Small intestine (tissue), 7 donors: Measurements from ENCODE around the gene CHAF1A. TPM values are rescaled to one million over a fixed set of nuclear protein-coding genes. Genes with fewer than 3 reads are reported as not detected.

ENCODE experiments used
- DNase-seq, 2 donors: peaks; one replicate each; pipeline versions ENCODE4 v3.0.0 to v3.0.0-alpha.2; 2013
- FAIRE-seq: peaks from 2 replicates; lab custom pipeline; 2012; peaks lifted over from hg19 to GRCh38; lab: Jason Lieb, UNC
- H3K27ac ChIP-seq, 3 donors: one replicate each; pipeline ENCODE4 v1.5.1; 2013; ENCODE audit warnings: low read length in 2 of 3, mild to moderate bottlenecking in 2 of 3, control low read depth in 1 of 3, inconsistent platforms in 1 of 3, low read depth in 1 of 3, moderate library complexity in 1 of 3
- H3K27me3 ChIP-seq, 3 donors: one replicate each; pipeline ENCODE4 v1.6.1; 2013; ENCODE audit warnings: low read length in 3 of 3, inconsistent platforms in 1 of 3; ENCODE audit not compliant: control insufficient read depth in 3 of 3, insufficient read depth in 3 of 3
- H3K36me3 ChIP-seq, 3 donors: one replicate each; pipeline ENCODE4 v1.6.1; 2013; ENCODE audit warnings: low read length in 3 of 3, inconsistent platforms in 1 of 3, low read depth in 1 of 3, mild to moderate bottlenecking in 1 of 3, moderate library complexity in 1 of 3; ENCODE audit not compliant: control insufficient read depth in 3 of 3, insufficient read depth in 2 of 3
- H3K4me1 ChIP-seq, 3 donors: one replicate each; pipeline ENCODE4 v1.6.1; 2013; ENCODE audit warnings: low read length in 2 of 3, inconsistent platforms in 1 of 3, low read depth in 1 of 3, mild to moderate bottlenecking in 1 of 3, moderate library complexity in 1 of 3; ENCODE audit not compliant: control insufficient read depth in 3 of 3, insufficient read depth in 2 of 3
- H3K4me3 ChIP-seq, 3 donors: one replicate each; pipeline ENCODE4 v1.5.1; 2013; ENCODE audit warnings: low read length in 3 of 3, control low read depth in 1 of 3, inconsistent platforms in 1 of 3, low read depth in 1 of 3, mild to moderate bottlenecking in 1 of 3, moderate library complexity in 1 of 3
- H3K9me3 ChIP-seq, 2 donors: one replicate each; pipeline ENCODE4 v1.6.1; 2013; ENCODE audit warnings: low read depth in 1 of 2, low read length in 1 of 2; ENCODE audit not compliant: control insufficient read depth in 2 of 2, insufficient read depth in 1 of 2
- WGBS, 3 donors: extraction: QIAGEN DNeasy Blood & Tissue Kit; methylation state at CpG; one replicate each; pipeline ENCODE4 v1.1.7; 2013; 5-methylcytosine and 5-hydroxymethylcytosine counted together
- polyA plus RNA-seq, 4 donors: library from polyadenylated mRNA; stranded (reverse) in 3 of 4; unstranded in 1 of 4; fragments of 200-250 nt in 3 of 4; fragments of 120-200 nt in 1 of 4; gene quantifications; one replicate each; pipeline versions ENCODE4 v1.2.1 to v1.2.3, GENCODE V29; 2013
- donor health status: healthy with polysubstance abuse.
- donor health status: control.
- donor health status: control.
- donor health status: Bipolar disorder and iron deficiency.
- donor health status: healthy.

CHAF1A gene
- polyA plus RNA-seq, 4 donors, result 4.0 to 13.5 (median 9.4) TPM

DNA sequence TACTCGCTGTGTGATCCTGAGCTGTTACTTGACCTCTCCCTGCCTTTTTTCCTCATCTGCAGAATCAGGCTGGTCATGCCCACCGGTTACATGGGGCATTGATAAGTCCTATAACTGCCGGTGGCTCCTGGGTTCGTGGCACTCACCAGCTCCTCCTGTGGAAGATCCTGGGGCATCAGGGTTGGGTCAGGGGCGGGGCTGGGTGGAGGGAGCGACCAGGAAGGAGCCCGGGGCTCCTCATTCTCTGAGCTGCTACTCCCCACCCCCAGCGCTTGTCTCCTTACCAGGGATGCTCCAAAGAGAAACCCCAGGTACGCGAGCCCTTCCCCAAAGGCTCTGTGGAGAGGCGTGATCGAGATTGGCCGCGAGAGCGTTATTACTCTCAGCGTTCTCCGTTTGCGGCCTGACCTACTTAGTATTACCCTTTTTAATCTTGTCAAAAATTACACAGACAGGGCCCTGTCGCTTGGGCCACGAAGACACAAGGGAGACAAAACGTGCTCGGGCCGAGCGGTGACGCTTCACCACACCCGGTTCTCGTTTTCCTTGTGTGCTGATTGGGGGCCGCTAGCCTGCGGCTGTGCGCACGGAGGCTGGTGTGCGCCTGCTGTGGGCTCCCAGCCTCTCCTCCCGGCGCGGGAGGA lies 80.4 kb downstream of the CHAF1A start:
- Histone ChIP-seq H3K27ac (no peak overlapping the region), H3K4me3 (no peak overlapping the region), H3K27me3 (no peaks in the 10 kb centered on the region), H3K36me3 (peaks cover 0 to 62% (median 2%) of the 10 kb centered on the region in 3 donors), H3K9me3 (no peaks in the 10 kb centered on the region), H3K4me1 (no peaks in the 10 kb centered on the region)
- FAIRE-seq (no peak), DNase-seq (no peak)
- WGBS, 3 donors, result 92 to 94% (median 93%) methylated on average over 34 to 35 of the region's 35 CpGs

- Histone ChIP-seq H3K4me1 (no peaks in the 10 kb centered on the region), H3K27me3 (no peaks in the 10 kb centered on the region), H3K4me3 (no peak overlapping the region), H3K9me3 (no peaks in the 10 kb centered on the region), H3K27ac (no peak overlapping the region), H3K36me3 (peaks cover 2 to 63% (median 2%) of the 10 kb centered on the region in 3 donors)
- FAIRE-seq, result no peak
- DNase-seq, result no peak
- 93 to 96% (median 94%) methylated on average over 17 to 19 of the region's 19 CpGs for WGBS, 3 donors
These were observed 80.9 kb downstream of the CHAF1A start for GRCh38 chr19:4483385-4483784.

DNA sequence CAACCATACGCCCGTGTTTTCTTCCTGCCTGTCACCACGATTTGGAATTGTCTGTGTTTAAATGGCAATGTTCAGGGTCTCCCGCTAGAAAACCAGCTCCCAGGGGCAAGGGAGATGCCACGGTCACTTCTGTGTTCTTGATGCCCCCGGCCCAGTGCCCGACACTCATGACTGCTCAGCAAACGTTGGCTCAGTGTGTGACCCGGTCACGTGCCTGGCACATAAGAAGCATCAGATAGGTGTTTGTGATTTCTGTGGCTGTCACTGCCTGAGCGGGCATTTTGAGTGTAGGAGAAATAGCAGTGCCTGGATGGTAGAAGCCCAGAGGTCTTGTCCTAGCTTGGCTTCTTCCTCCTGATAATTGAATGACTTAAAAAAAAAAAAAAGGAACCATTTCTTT lies 85.1 kb downstream of the CHAF1A start:
- 88 to 91% (median 91%) methylated on average over 11 of the region's 11 CpGs for WGBS, 3 donors
- Histone ChIP-seq H3K36me3 (peaks cover 2 to 67% (median 6%) of the 10 kb centered on the region in 3 donors), H3K27ac (no peak overlapping the region), H3K9me3 (no peaks in the 10 kb centered on the region), H3K4me3 (no peak overlapping the region), H3K27me3 (no peaks in the 10 kb centered on the region), H3K4me1 (no peaks in the 10 kb centered on the region)
- FAIRE-seq (no peak), DNase-seq (no peak)

DNA sequence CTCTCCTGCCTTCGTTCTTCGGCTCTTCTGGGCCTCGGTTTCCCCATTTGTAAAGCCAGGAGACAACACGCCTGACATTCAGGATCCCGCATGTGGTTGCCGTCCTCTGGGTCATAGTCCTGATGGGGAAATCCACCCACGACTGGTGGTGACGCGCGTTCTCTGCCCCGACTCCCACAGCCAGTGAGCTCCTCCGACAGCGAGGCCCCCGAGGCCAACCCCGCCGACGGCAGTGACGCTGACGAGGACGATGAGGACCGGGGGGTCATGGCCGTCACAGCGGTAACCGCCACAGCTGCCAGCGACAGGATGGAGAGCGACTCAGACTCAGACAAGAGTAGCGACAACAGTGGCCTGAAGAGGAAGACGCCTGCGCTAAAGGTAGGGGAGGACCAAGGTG lies 86.1 kb downstream of the CHAF1A start:
- DNase-seq (no peak), FAIRE-seq (no peak)
- WGBS, 3 donors, result 94 to 96% (median 96%) methylated on average over 29 of the region's 29 CpGs
- Histone ChIP-seq H3K4me3 (no peak overlapping the region), H3K27ac (no peak overlapping the region), H3K27me3 (no peaks in the 10 kb centered on the region), H3K9me3 (no peaks in the 10 kb centered on the region), H3K36me3 (peaks cover 1 to 62% (median 6%) of the 10 kb centered on the region in 3 donors), H3K4me1 (no peaks in the 10 kb centered on the region)

DNA sequence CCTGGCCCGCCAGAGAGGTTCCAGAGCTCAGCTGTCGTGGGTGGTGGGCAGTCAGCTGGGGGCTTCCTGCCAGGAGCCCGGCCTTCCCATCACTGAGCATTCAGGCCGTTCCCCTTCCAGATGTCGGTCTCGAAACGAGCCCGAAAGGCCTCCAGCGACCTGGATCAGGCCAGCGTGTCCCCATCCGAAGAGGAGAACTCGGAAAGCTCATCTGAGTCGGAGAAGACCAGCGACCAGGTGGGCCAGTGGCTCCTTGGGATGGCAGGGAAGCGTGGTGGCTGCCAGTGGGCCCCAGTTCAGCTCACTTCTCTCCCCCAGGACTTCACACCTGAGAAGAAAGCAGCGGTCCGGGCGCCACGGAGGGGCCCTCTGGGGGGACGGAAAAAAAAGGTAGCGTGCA lies 89.0 kb downstream of the CHAF1A start:
- H3K27ac ChIP-seq, result no peak overlapping the region

GRCh38 chr19:4492337-4493103 lies 90.1 kb downstream of the CHAF1A start:
- 97 to 100% (median 98%) methylated on average over 3 of the region's 3 CpGs for WGBS, 3 donors
- no peak overlapping the region for H3K4me3 ChIP-seq
- peaks cover 16 to 80% (median 17%) of the 10 kb centered on the region in 3 donors for H3K36me3 ChIP-seq
- H3K27ac ChIP-seq, result no peak overlapping the region
- no peak for DNase-seq
- FAIRE-seq, result no peak
- H3K27me3 ChIP-seq, result no peaks in the 10 kb centered on the region
- H3K4me1 ChIP-seq, result no peaks in the 10 kb centered on the region
- no peaks in the 10 kb centered on the region for H3K9me3 ChIP-seq

More for the DNA sequence above, 89.0 kb downstream of the CHAF1A start:
- H3K4me3 ChIP-seq, result no peak overlapping the region
- DNase-seq (no peak), FAIRE-seq (no peak)
- peaks cover 15 to 75% (median 16%) of the 10 kb centered on the region in 3 donors for H3K36me3 ChIP-seq
- 95 to 98% (median 97%) methylated on average over 20 to 21 of the region's 21 CpGs for WGBS, 3 donors
- no peaks in the 10 kb centered on the region for H3K27me3 ChIP-seq
- H3K9me3 ChIP-seq, result no peaks in the 10 kb centered on the region
- H3K4me1 ChIP-seq, result no peaks in the 10 kb centered on the region

Other genes starting within 250 kb of the CHAF1A start
- gene CREB3L3, start 249.0 kb upstream of the CHAF1A start, polyA plus RNA-seq, result 100 to 1,000 TPM in 3 of 4 donors, 10 to 100 TPM in 1; 77.2 to 658 (median 308) TPM
- 10 to 100 TPM; 24.1 to 48.1 (median 42.9) TPM for gene SIRT6, start 220.1 kb upstream of the CHAF1A start, polyA plus RNA-seq
- gene ANKRD24, start 220.0 kb upstream of the CHAF1A start, polyA plus RNA-seq, result 1 to 10 TPM; 1.6 to 3.1 (median 2.3) TPM
- 1 to 10 TPM in 3 of 4 donors, under 1 TPM in 1; 0.89 to 6.2 (median 4.9) TPM for gene EBI3, start 173.1 kb upstream of the CHAF1A start, polyA plus RNA-seq
- 10 to 100 TPM; 22.8 to 31.0 (median 29.0) TPM for gene YJU2, start 155.6 kb upstream of the CHAF1A start, polyA plus RNA-seq
- gene SHD, start 123.4 kb upstream of the CHAF1A start, polyA plus RNA-seq, result 10 to 100 TPM in 2 of 4 donors, 1 to 10 TPM in 2; 4.7 to 25.7 (median 10.6) TPM
- gene TMIGD2, start 100.3 kb upstream of the CHAF1A start, polyA plus RNA-seq, result 1 to 10 TPM; 1.2 to 6.2 (median 3.2) TPM
- gene FSD1, start 98.0 kb upstream of the CHAF1A start, polyA plus RNA-seq, result 1 to 10 TPM; 1.3 to 3.2 (median 2.0) TPM
- 100 to 1,000 TPM in 2 of 4 donors, 10 to 100 TPM in 2; 75.5 to 261 (median 140) TPM for gene STAP2, start 63.8 kb upstream of the CHAF1A start, polyA plus RNA-seq
- 10 to 100 TPM; 20.9 to 45.1 (median 35.4) TPM for gene MPND, start 59.1 kb upstream of the CHAF1A start, polyA plus RNA-seq
- gene SH3GL1, start 2.1 kb upstream of the CHAF1A start, polyA plus RNA-seq, result 100 to 1,000 TPM in 3 of 4 donors, 10 to 100 TPM in 1; 64.9 to 132 (median 104) TPM
- 100 to 1,000 TPM in 3 of 4 donors, 10 to 100 TPM in 1; 82.7 to 194 (median 133) TPM for gene UBXN6, start 55.2 kb downstream of the CHAF1A start, polyA plus RNA-seq
- gene HDGFL2, start 69.7 kb downstream of the CHAF1A start, polyA plus RNA-seq, result 10 to 100 TPM; 18.4 to 40.2 (median 28.5) TPM
- gene PLIN4, start 115.8 kb downstream of the CHAF1A start, polyA plus RNA-seq, result 10 to 100 TPM in 1 of 4 donors, 1 to 10 TPM in 1, under 1 TPM in 2; 0.50 to 16.9 (median 1.1) TPM
- 1 to 10 TPM in 3 of 4 donors, under 1 TPM in 1; 0.27 to 4.5 (median 1.9) TPM for gene PLIN5, start 132.6 kb downstream of the CHAF1A start, polyA plus RNA-seq
- 1 to 10 TPM in 2 of 4 donors, under 1 TPM in 2; 0.67 to 9.8 (median 2.6) TPM for gene LRG1, start 137.4 kb downstream of the CHAF1A start, polyA plus RNA-seq
- gene SEMA6B, start 157.0 kb downstream of the CHAF1A start, polyA plus RNA-seq, result 1 to 10 TPM in 3 of 4 donors, under 1 TPM in 1; 0.22 to 6.0 (median 2.0) TPM
- 10 to 100 TPM in 3 of 4 donors, 1 to 10 TPM in 1; 8.9 to 24.6 (median 16.0) TPM for gene TNFAIP8L1, start 236.9 kb downstream of the CHAF1A start, polyA plus RNA-seq